GM18867 (cell line): Measurements from ENCODE around the gene IL4R.
"Not testable (repeated sequence)": the region's sequence is repeated elsewhere in the genome, so short reads cannot be mapped to it uniquely, and the experiment has no call there.

Source experiments
- ATAC-seq: cut with Tn5 transposase; IDR thresholded peaks from one replicate; pipeline ENCODE4 v1.9.1; 2021; ENCODE audit warnings: mild to moderate bottlenecking, moderate library complexity; ENCODE audit not compliant: unreplicated experiment

Gene IL4R

GRCh38 chr16:27287887-27288286, 25.9 kb upstream of the IL4R start:
- ATAC-seq = no peak

DNA sequence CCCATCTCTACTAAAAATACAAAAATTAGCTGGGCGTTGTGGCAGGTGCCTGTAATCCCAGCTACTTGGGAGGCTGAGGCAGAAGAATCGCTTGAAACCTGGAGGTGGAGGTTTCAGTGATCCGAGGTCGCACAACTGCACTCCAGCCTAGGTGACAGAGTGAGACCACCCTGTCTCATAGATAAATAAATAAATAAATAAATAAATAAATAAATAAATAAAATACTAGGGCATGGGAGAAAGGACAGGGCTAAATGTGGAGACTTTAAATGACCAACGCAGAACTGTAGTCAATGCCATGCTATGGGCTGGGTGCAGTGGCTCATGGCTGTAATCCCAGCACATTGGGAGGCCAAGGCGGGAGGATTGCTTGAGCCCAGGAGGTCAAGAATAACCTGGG, 25.5 kb upstream of the IL4R start:
- not testable (repeated sequence) for ATAC-seq

DNA sequence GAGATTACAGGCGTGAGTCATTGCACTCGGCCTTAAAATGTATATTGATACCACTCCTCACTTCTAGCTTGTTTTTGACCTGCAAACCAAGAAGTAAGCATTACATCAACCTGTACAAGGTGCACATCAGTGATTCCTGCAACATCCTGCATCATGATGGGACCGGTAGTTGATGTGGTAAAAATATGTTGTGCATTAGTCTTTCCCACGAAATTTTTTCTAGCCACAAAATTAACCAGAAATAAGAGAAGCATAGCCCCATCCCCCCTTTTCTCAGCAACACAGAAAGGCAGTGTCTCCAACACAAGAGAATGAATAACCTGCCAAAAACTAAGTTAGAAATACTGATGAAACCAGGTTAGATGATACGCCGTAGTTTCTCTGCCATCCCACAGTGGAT, 24.1 kb upstream of the IL4R start:
- ATAC-seq = no peak

- no peak for ATAC-seq
Observed at GRCh38 chr16:27290562-27290961, 23.2 kb upstream of the IL4R start.

- no peak for ATAC-seq
Observed at GRCh38 chr16:27291106-27291505, 22.7 kb upstream of the IL4R start.

DNA sequence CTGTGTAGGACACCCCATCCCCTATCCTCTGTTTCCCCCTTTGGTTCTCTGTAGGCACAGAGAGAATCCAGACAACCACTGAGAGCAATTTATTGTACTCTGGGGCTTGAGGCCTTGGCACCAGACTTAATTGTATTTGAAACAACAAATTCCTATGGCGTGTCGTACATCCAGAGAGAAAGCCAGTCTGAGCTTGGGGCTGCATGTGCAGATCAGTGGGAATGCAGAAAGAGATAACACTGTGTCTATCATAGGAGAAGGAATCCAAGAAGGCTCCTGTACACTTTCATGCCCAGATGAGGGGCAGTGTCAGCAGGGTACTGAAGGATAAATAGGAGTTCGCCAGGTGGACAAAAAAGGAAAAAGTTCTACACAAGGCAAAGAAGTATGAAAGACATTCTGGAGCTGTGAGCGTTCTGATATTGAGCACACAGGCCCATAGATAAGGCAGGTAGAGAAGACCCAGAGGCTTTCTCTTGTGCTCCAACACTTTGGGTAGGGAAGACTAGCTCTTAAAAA, 22.0 kb upstream of the IL4R start:
- no peak for ATAC-seq

DNA sequence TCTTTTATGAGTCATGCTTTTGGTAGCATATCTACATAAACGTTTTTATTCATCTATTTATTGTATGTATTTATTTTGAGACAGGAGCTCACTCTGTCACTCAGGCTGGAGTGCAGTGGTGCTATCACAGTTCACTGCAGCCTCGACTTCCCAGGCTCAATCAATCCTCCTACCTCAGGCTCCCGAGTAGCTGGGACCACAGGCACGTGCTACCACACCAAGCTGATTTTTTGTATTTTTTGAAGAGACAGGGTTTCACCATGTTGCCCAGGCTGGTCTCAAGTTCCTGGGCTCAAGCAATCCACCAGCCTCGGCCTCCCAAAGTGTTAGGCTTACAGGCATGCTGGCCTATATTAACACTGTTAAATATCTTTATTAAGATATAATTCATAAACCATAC, 20.4 kb upstream of the IL4R start:
- ATAC-seq = no peak

GRCh38 chr16:27298132-27298531, 15.6 kb upstream of the IL4R start:
- no peak for ATAC-seq

DNA sequence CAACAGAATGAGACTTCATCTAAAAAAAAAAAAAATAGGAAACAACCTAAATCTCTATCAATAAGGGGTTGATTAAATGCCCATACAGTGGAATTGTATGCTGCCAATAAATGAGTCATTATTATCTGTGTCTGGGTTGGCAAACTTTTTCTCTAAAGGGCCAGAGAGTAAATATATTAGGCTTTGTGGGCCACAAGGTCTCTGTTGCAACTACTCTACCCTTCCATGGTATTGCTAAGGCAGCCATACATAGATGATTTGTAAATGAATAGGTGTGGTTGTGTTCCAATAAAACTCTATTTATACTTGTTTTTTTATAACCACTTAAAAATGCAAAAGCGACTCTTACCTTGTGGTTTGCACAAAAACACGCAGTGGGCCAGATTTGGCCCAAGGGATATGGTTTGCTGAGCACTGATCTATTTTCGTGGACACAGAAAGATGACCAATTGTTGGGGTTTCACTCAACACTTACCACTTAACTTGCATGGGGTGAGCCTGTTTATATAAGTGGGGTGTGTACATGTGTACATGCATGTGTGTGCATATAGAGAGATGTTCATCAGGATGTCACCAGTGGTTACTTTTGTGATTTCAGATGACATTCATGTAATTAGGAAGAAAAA, 12.4 kb upstream of the IL4R start:
- peak; percentile 69 for ATAC-seq

DNA sequence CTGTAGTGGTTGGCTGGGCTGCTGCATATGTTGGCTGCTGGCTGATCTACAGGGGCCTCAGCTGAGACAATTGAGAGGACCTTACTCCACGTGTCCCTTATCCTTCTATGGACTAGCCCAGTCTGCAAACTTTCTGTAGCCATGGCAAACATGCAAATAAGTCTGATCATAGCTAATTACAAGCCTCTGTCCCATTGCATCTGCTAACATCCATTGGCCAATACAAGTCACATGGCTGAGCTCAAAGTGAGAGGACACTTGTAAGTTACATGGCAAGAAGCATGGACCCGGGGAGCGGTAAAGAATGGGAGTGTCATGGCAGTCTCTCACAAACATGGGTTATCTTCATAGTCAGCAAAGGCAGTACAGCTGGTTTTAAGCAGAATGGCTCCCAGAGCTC, 11.6 kb upstream of the IL4R start:
- no peak for ATAC-seq

DNA sequence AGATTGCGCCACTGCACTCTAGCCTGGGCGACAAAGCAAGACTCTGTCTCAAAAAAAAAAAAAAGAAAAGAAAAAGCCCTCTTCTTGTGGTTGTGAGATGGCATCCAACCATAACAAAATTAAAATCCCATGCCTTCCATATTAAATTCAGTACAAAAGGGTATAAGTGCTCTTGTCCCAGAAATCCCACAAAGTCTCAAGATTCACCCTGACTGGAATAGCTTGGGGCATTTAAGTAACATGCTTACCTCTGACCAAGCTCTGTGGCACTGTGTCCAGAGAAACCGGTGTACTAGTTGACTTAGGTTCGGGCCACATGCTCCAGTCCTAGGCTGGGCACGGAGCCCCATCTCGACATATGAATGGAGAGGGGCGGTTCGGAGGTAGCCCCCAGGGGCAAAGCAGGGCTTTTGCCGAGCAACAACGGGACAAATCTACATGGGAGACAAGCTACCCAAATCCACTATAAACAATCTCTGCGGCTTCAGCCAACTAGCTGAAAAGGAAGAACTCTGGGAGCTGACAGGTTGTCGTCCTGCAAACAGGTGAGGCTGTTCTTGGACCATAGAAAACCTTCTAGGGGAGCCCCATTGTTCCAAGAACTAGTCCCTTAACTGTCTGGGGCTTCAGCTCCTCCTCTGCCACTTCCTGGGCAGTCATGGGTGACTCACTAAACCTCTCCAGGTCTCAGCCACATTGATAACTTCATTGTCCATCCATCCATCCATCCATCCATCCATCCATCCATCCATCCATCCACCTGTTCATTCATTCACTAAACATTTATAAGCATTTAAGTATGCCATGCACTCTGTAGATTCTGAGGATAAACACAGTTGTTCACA, 10.3 kb upstream of the IL4R start:
- no peak for ATAC-seq

GRCh38 chr16:27304102-27304501, 9.7 kb upstream of the IL4R start:
- no peak for ATAC-seq

DNA sequence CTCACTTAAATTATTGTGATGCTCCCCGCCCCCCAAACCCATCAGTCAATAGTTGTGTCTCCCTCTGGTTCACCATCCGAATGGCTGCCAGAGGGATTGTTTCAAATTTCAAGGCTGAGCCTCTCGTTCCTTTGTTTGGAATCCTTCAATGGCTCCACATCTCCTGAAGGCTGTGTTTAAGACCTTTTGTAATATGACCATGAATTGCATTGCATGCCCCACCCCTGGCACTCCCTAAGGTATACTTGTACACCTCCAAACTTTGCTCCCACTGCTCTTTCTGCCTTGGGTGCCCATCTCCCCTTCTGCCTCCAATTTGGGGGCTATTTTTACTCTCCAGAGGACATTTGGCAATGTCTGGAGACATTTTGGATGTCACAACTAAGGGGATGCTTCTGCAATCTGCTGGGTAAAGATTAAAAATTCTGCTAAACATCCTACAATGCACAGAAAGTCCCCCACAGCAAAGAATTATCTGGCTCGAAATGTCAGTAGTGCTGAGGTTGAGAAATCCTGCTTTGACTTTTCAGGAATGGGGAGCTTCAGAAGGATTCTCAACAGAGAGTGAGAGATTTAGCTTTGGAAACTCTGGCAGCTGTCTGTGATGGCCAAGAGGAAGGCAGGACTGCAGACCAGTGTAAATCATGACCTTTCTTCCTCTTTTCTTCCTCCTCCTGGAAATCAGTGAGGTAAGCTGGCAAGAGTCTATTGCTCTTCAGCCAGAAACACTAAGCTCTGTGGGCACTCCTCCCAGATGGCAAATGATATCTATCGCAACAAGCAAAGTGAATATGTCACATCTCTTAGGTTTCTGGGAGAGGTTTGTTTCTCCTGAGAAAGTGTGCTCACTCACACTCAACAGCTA, 8.7 kb upstream of the IL4R start:
- ATAC-seq = no peak

DNA sequence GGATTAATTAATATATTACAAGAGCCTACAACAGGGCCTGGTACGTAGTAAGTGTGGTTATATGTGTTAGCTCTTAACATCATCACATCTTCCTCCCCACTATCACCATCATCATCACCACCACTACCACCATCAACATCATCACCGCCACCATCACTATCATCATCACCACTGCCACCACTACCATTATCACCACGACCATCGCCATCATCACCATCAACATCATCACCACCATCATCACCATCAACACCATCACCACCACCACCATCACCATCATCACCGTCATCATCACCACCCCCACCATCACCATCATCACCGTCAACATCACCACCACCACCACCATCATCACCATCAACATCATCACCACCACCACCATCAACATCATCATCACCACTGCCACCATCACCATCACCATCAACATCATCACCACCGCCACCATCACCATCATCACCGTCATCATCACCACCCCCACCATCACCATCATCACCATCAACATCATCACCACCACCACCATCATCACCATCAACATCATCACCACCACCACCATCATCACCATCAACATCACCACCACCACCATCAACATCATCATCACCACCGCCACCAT, 7.8 kb upstream of the IL4R start:
- no peak for ATAC-seq

DNA sequence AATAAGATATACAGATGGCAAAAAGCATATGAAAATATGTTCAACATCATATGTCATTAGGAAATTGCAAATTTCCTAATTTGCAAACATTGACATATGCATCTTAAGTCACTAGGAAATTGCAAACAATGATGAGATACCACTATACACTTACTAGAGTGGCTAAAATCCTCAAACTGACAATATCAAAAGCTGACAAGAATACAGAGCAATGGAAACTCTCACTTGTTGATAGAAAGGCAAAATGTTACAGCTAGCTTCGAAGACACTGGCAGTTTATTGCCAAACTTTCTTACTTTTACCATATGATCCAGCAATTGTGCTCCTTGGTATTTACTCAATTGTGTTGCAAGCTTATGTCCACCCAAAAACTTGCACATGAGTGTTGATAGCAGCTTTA, 5.0 kb upstream of the IL4R start:
- ATAC-seq = no peak

GRCh38 chr16:27310576-27311447, 3.0 kb upstream of the IL4R start:
- ATAC-seq = no peak

DNA sequence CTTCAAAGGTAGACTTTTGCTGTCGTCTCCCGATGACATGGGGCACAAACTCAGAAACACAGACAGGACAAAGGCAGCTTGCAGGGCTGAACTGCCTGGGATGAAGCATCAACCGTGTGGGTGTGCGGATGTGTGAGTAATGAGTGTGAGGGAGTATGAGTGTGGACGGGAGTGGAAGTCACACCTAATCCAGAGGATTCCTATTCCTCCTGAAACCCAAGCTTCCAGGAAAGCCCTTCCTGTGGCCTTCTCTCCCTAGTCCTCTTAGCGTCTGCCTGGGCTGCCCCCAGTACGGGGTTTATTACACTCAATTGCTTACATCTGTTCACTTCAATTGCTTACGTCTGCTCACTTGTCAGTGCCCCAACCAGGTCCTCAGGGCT, 2.3 kb upstream of the IL4R start:
- no peak for ATAC-seq

DNA sequence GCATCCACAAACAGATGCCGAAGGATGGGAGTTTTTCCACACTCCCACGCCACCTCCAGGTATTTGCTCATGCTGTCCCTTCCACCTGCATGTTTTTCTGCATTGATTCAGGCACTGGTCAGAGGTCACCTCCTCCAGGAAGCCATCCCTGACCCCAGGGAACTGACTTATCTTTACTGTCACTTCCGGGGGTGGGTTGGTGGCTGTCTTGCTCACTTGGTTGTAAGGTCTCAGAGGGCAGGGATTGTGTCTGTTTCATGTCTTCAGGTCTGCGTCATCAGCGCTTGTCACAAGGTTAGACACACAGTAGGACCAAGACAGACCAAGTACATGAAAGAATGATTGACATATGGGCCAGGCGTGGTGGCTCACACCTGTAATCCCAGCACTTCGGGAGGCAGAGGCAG, 1.9 kb upstream of the IL4R start:
- ATAC-seq = no peak

DNA sequence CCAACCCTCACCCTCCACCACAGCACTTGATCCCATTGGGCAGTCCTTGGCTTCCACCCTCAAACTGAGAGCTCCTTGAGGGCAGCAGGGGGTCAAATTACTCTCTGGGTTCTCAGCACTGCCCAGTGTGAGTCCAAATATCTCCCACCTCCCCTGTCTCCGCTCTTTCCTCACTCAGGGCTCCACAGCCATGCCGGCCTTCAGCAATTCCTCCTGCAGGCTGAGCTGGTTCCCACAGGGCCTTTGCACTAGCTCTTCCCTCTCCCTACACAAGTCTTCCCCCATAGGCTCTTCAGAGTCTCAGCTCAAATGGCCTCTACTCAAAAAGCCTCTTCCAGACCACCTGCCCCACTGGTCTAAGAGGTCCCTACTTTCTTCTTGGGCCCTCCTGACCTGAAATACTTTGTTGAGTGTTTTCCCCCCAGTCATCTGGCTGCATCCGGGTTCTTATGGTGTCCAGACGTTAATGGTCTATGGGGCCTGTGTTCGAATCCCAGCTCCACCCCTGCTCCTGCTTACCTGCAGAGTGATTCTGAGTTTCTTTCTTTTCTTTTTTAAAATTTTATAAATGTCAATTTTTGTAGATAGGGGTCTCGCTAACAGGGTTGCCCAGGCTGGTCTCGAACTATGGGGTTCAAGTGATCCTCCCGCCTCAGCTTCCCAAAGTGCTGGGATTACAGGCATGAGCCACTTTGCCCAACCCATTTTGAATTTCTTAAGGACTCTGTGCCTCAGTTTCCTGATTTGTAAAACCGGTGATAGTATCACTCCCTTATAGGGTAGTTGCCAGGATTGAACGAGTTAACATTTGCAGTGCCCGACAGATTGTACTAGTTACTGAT, 973 bp upstream of the IL4R start:
- ATAC-seq = no peak
